Spleen (tissue), 3 donors: Measurements from ENCODE around the gene LATS1.

Source experiments
- POLR2A ChIP-seq, 3 donors: fragments of 450-650 bp; IDR thresholded peaks; one replicate each; pipeline ENCODE4 v1.5.1; 2017; ENCODE audit warnings: antibody characterized with exemption in 3 of 3, mild to moderate bottlenecking in 1 of 3
- POLR2AphosphoS5 ChIP-seq, 3 donors: sonication (generic); formaldehyde crosslinking; IDR thresholded peaks; one replicate each; pipeline ENCODE4 v1.5.1; 2017; ENCODE audit warnings: antibody characterized with exemption in 3 of 3

DNA sequence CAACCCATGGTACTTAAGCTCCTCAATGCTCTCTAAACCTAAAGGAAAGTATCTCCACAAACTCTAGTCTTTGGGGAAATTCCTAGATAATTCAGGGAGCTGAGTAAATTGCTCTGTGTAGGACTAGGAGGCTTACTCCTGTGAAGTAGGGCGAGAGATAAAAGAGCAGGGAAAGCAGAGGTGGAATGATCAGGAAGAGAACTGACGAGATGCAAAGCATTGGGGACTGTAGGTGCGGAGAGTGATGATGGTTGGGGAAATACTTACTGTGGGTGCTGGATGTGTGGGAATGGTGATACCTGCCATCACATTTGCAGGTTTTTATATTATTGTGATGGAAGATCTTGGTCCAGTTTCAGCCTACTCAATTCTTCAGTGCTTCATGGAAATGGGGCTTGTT, 1.6 kb upstream of the LATS1 start:
- TF ChIP-seq POLR2AphosphoS5 (IDR thresholded peaks at IDR 0.05) (no peak), POLR2A (IDR thresholded peaks at IDR 0.05) (no peak)
